ENCODE data around the gene UBA7.

UBA7 gene

DNA sequence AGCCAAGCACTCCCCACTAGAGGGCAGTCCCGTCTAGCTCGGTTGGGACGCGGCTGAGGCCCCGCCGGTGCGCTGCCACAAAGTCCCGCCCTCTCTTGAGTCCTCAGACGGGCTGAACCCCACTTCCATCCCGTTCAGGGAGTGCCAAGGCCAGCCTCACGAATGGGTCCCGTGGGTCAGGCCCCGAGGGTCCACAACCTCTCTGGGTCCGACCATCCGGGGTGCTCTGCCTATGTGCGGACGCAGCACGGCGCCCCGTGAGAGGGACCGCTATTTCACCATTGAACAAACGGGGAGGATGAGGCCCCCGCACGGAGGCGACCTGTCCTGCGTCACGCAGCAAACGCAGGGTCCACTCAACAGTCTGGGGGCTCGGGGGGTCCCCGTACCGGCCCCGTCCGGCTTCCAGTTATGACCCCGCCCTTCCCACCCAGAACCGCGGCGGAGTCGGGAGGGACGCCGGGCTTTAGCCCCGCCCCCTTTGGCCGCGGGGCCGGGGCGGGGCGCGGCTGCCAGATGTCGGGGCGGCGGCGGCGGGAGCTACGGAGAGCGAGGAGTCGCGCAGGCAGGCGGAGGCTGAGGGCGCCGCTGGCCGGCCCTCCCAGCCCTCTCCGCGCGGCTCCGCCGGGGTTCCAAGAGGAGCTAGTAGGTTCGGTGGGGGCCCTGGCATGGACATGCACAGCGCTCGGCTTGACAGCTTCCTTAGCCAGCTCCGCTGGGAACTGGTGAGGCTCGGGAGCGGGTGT is 10.9 kb downstream of the UBA7 start, which contains the start of gene INKA1:
Gene INKA1 (plus strand): TSS at position 543 of the 746 bp plus-strand sequence. CDS start 132 bp downstream, at position 675.
- Mint-ChIP-seq H3K9me3 (no peaks in the 10 kb centered on the region), H3K36me3 (ENCODE audit: low read depth) (peaks cover 3% of the 10 kb centered on the region), H3K27ac (peak within 1 kb of the TSS; percentile 100), H3K4me1 (peaks cover 33% of the 10 kb centered on the region), H3K27me3 (ENCODE audit: low read depth) (peaks cover 18% of the 10 kb centered on the region), H3K4me3 (peak within 1 kb of the TSS; percentile 88 to 93 (median 90))
- TF ChIP-seq, protein P1, sequence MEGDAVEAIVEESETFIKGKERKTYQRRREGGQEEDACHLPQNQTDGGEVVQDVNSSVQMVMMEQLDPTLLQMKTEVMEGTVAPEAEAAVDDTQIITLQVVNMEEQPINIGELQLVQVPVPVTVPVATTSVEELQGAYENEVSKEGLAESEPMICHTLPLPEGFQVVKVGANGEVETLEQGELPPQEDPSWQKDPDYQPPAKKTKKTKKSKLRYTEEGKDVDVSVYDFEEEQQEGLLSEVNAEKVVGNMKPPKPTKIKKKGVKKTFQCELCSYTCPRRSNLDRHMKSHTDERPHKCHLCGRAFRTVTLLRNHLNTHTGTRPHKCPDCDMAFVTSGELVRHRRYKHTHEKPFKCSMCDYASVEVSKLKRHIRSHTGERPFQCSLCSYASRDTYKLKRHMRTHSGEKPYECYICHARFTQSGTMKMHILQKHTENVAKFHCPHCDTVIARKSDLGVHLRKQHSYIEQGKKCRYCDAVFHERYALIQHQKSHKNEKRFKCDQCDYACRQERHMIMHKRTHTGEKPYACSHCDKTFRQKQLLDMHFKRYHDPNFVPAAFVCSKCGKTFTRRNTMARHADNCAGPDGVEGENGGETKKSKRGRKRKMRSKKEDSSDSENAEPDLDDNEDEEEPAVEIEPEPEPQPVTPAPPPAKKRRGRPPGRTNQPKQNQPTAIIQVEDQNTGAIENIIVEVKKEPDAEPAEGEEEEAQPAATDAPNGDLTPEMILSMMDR (IDR thresholded peaks at IDR 0.05; ENCODE audit: unreplicated experiment in 3 of 3): peak; percentile 86

- peaks cover 3% of the 10 kb centered on the region for H3K36me3 Mint-ChIP-seq (ENCODE audit: low read depth)
- TF ChIP-seq, protein P1 (IDR thresholded peaks at IDR 0.05; ENCODE audit: unreplicated experiment in 3 of 3): no peak
- peaks cover 24% of the 10 kb centered on the region for H3K27me3 Mint-ChIP-seq (ENCODE audit: low read depth)
- peak overlapping the region in 1 of 3 experiments; percentile 50 for H3K27ac Mint-ChIP-seq
- H3K4me1 Mint-ChIP-seq: peaks cover 20% of the 10 kb centered on the region
- no peaks in the 10 kb centered on the region for H3K9me3 Mint-ChIP-seq
- peak overlapping the region in 2 of 3 experiments; percentile 12 to 28 for H3K4me3 Mint-ChIP-seq
Observed at GRCh38 chr3:49801160-49801559, 12.6 kb downstream of the UBA7 start.

GRCh38 chr3:49799761-49800160 is 14.0 kb downstream of the UBA7 start, which contains the start of gene CDHR4:
CDHR4 (minus strand) TSS chr3:49799873; CDS start chr3:49799812, 61 bp downstream.
- Mint-ChIP-seq H3K4me3 (peak within 1 kb of the TSS in 1 of 3 experiments; percentile 12), H3K27me3 (ENCODE audit: low read depth) (peaks cover 24% of the 10 kb centered on the region), H3K4me1 (peaks cover 10% of the 10 kb centered on the region), H3K27ac (no peak within 1 kb of the TSS), H3K36me3 (ENCODE audit: low read depth) (no peaks in the 10 kb centered on the region), H3K9me3 (no peaks in the 10 kb centered on the region)
- TF ChIP-seq, protein P1 (IDR thresholded peaks at IDR 0.05; ENCODE audit: unreplicated experiment in 3 of 3): no peak

- no peak overlapping the region for H3K4me3 Mint-ChIP-seq
- H3K36me3 Mint-ChIP-seq (ENCODE audit: low read depth): no peaks in the 10 kb centered on the region
- H3K9me3 Mint-ChIP-seq: no peaks in the 10 kb centered on the region
- peaks cover 7% of the 10 kb centered on the region for H3K4me1 Mint-ChIP-seq
- no peak overlapping the region for H3K27ac Mint-ChIP-seq
- TF ChIP-seq, protein P1 (IDR thresholded peaks at IDR 0.05; ENCODE audit: unreplicated experiment in 3 of 3): no peak
- peaks cover 24% of the 10 kb centered on the region for H3K27me3 Mint-ChIP-seq (ENCODE audit: low read depth)
Observed at GRCh38 chr3:49799105-49799504, 14.6 kb downstream of the UBA7 start.

GRCh38 chr3:49794926-49795905 is 18.5 kb downstream of the UBA7 start:
- H3K9me3 Mint-ChIP-seq: no peaks in the 10 kb centered on the region
- no peak overlapping the region for H3K27ac Mint-ChIP-seq
- no peaks in the 10 kb centered on the region for H3K36me3 Mint-ChIP-seq (ENCODE audit: low read depth)
- peaks cover 13% of the 10 kb centered on the region for H3K27me3 Mint-ChIP-seq (ENCODE audit: low read depth)
- no peaks in the 10 kb centered on the region for H3K4me1 Mint-ChIP-seq
- H3K4me3 Mint-ChIP-seq: no peak overlapping the region
- TF ChIP-seq, protein P1 (IDR thresholded peaks at IDR 0.05; ENCODE audit: unreplicated experiment in 3 of 3): no peak
